ENCODE measurements around the gene ANGPTL7.
A peak's percentile ranks its signal among the peaks of the same experiment; 100 is the strongest.
"Not testable (repeated sequence)": the region's sequence is repeated elsewhere in the genome, so short reads cannot be mapped to it uniquely, and the experiment has no call there.

The ANGPTL7 gene

GRCh38 chr1:11170102-11170501, 19.1 kb upstream of the ANGPTL7 start:
- DNase-seq, result no peak

- no peak for DNase-seq
Observed at GRCh38 chr1:11174261-11174942, 14.8 kb upstream of the ANGPTL7 start.

DNA sequence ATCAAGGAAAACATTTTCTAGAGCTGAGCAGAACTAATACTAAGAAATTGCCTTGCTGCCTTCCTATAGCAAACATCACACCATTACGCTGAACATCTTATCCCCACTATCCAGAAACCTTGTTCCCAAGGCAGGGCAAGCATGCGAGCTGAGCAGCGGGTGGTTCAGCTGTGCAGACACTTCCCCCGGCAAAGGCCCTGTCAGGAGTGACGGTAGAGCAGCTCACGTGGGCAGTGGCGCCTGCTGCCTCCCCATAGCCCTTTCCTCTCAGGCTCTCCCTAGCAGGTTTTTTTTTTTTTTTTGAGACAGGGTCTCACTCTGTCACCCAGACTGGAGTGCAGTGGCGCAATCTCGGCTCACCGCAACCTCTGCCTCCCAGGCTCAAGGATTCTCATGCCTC, 13.7 kb upstream of the ANGPTL7 start:
- DNase-seq, result no peak

DNA sequence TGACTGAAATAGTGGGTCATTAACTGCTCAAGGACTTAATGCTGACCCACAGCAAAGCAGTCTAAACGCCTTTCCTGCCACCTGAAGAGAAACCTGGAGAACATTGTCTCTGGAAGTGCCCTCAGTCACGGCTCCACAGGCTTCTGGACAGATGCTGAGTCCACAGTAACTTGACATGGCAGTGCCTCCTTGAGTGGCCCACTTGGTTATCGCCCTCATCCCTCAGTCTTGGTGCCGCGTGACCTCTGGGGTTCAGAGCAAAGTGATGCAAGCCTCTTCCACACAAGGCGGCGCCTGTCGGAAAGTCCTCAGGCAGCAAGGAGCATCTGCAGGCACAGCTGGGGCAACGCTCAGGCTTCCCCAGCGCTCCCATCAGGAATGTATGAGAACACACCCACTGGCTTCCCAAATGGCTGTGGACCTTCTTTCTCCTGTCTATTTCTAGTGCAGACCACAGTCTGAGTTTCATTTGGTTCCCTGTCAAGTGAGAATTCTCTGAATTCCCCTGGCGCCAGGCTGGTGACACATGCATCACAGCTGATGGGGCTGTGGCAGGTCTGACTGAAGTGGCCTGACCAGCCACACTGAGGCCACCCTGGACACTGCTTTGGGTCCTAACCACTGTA, 13.0 kb upstream of the ANGPTL7 start:
- no peak for DNase-seq

GRCh38 chr1:11178021-11179015, 10.8 kb upstream of the ANGPTL7 start:
- no peak for DNase-seq

- no peak for DNase-seq
Observed at GRCh38 chr1:11179125-11179524, 10.0 kb upstream of the ANGPTL7 start.

DNA sequence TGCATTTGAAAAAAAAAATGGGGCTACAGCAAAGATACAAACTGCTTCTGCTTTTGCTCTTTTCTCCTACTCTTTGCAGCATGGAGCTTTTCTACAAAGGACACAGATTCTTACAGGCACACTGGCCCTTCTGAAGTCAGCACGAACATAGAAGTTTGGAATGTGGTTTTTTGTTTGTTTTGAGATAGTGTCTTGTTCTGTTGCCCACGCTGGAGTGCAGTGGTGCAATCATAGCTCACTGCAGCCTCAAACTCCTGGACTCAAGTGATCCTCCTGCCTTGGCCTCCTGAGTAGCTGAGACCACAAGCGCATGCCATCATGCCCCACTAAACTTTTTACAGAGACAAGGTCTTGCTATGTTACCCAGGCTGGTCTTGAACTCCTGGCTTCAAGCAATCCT, 9.4 kb upstream of the ANGPTL7 start:
- DNase-seq, result not testable (repeated sequence)

DNA sequence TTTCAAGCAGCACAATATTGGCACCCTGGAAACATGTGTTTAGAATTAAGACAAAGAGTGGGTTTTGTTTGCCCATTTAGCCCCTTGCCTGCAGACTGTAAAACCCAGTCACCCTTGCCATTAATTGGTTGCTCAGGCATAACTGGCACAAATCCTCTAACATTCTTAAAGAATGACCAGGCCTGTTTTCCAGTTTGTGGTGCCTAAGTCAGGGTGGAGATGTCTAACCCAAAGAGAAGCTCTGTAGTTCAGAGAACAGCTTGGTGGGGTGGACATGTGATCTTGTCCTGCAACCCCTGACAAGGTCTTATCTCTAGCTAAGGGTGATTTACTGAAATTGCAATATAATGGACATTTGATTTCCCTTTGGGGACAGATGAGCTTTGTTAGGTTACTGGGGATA, 8.8 kb upstream of the ANGPTL7 start:
- no peak for DNase-seq

DNA sequence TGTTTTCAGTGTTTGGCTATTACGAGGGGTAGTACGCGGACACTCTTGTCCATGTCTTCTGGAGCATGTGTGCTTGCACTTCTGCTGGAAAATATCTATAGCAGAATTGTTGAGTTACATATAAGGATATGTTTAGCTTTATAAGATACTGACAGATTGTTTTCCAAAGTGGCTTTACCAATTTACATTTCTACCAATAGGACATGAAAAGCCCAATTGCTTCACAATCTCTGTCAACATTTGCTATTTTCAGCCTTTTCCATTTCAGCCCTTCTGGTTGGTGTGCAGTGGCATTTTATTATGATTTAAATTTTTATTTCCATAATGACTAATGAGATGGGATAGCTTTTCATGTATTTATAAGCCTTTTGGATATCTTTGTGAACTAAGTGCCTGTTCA, 6.3 kb upstream of the ANGPTL7 start:
- no peak for DNase-seq

DNA sequence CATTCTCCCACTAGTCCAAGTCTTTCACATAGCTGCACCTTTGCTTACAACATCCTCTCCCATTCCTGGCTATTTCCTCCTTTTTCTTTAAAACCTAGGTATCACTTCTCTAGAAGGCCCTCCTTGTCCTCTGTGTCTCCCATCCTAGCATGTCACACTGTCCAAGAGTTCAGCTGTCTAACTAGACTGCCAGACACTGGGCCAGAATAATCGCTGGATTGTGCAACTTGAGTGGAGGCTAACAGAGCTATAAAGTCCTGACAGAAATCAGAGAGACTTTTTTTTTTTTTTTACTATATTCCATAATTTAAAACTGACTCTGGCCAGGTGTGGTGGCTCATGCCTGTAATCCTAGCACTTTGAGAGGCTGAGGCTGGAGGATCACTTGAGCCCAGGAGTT, 4.2 kb upstream of the ANGPTL7 start:
- DNase-seq, result no peak

DNA sequence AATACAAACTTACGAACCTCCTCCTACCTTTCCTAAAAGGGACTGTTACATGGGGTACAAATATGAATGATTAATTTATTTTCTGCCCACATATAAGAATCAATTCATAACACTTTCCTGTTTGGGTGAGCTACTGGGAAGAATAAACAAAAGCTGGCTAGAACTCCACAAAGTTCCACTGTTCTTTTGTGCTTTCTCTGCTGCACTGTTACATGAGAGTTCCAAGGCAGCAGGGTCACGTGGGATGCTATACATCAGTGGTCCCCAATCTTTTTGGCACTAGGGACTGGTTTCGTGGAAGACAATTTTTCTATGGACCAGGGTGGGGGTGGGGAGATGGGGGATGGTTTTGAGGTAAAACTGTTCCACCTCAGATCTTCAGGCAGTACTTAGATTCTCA, 2.2 kb upstream of the ANGPTL7 start:
- DNase-seq, result no peak

DNA sequence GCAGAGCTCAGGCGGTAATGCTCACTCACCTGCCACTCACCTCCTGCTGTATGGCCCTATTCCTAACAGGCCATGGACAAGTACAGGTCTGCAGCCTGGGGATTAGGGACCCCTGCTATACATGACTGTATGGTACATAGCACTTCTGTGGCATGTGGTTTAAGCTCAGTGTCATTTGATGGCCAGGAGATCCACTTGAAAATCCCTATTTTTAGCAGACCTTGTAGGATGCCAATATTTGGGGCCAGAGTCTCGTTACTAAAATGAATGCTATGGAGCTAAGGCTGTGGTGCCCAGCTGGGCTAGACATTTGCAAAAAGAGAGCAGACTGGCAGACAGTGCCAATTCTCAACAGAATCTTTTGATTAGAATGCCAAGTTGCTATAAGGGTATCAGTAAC, 1.7 kb upstream of the ANGPTL7 start:
- DNase-seq, result no peak

GRCh38 chr1:11187931-11188330, 1.2 kb upstream of the ANGPTL7 start:
- no peak for DNase-seq

GRCh38 chr1:11188381-11188780, 774 bp upstream of the ANGPTL7 start:
- no peak for DNase-seq

GRCh38 chr1:11193376-11193775, 4.2 kb downstream of the ANGPTL7 start:
- no peak for DNase-seq

DNA sequence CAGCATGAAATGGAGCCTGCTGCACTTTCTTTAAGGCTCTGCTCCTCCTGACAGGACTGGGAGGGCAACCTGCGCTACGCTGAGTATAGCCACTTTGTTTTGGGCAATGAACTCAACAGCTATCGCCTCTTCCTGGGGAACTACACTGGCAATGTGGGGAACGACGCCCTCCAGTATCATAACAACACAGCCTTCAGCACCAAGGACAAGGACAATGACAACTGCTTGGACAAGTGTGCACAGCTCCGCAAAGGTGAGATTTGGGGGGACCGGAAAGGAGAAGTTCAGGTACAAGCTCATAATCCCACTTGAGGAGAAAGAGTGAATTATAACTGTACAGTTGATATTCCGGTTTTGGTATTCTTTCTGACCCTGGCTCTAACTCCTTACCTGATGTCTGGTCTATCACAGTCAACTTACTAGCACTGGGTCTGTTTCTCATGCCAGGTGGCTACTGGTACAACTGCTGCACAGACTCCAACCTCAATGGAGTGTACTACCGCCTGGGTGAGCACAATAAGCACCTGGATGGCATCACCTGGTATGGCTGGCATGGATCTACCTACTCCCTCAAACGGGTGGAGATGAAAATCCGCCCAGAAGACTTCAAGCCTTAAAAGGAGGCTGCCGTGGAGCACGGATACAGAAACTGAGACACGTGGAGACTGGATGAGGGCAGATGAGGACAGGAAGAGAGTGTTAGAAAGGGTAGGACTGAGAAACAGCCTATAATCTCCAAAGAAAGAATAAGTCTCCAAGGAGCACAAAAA, 5.4 kb downstream of the ANGPTL7 start:
- DNase-seq, result no peak

- DNase-seq, result no peak
Observed at GRCh38 chr1:11196945-11197344, 7.8 kb downstream of the ANGPTL7 start.

GRCh38 chr1:11197359-11197758, 8.2 kb downstream of the ANGPTL7 start:
- DNase-seq, result no peak

- DNase-seq, result no peak
Observed at GRCh38 chr1:11198257-11198656, 9.1 kb downstream of the ANGPTL7 start.

GRCh38 chr1:11198851-11199594, 9.9 kb downstream of the ANGPTL7 start:
- peak; percentile 52 for DNase-seq

DNA sequence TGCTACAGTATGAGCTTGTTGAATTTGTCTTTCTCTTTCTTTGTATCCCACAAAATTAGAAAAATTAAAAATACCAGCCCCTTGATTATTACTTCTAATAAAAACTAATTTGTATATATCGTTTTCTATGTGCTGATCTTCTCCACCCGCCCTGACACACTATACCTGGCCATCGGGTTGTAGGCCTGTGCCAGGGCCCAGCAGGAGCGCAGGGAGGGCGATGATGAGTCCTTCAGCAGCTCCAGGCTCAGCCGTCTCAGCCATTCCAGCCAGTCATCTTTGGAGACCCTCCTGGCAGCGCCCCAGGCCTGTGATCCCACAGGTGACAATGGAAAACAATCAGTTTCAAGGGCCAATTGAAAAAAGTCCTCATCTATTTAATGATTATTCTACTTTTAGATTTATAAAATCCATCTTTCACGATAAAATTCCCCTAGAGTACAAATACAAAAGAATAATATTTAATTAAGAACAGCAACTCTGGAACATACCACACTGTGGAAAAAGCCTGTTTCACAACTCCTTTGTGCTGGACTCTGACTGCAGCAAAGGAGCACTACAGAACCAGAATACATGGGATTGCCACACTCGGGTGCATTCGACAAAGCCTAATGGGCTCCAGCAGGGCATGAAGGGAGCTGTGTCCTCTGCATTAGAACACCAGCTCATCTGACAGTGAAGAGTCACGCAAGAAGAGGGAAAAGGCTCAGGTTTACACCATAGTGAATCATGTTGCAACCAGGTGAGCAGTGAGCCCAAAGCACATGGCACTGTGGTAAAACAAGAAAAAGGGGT, 15.4 kb downstream of the ANGPTL7 start:
- DNase-seq, result no peak
